ENCODE results near the gene PLCD4.

Gene PLCD4

GRCh38 chr2:218622606-218623365, 15.1 kb downstream of the PLCD4 start:
- no peak for DNase-seq

- no peak for DNase-seq
Measured at GRCh38 chr2:218623366-218623705, 15.6 kb downstream of the PLCD4 start.

- DNase-seq = no peak
Measured at GRCh38 chr2:218626369-218626768, 18.7 kb downstream of the PLCD4 start.

- DNase-seq = no peak
Measured at GRCh38 chr2:218627939-218628338, 20.2 kb downstream of the PLCD4 start.

- no peak for DNase-seq
Measured at GRCh38 chr2:218631837-218632236, 24.1 kb downstream of the PLCD4 start.

- DNase-seq = no peak
Measured at GRCh38 chr2:218635719-218636118, 28.0 kb downstream of the PLCD4 start.

- DNase-seq = no peak
Measured at GRCh38 chr2:218638372-218638771, 30.7 kb downstream of the PLCD4 start.

GRCh38 chr2:218642121-218642656, 34.5 kb downstream of the PLCD4 start:
- DNase-seq = no peak

- no peak for DNase-seq
Measured at GRCh38 chr2:218642786-218643185, 35.1 kb downstream of the PLCD4 start.

GRCh38 chr2:218643751-218644310, 36.1 kb downstream of the PLCD4 start:
- DNase-seq = no peak

GRCh38 chr2:218644721-218645120, 37.0 kb downstream of the PLCD4 start:
- DNase-seq = no peak

- no peak for DNase-seq
Measured at GRCh38 chr2:218645126-218645525, 37.4 kb downstream of the PLCD4 start.

- peak; percentile 59 for DNase-seq
Measured at GRCh38 chr2:218648088-218648786, 40.5 kb downstream of the PLCD4 start.

- no peak for DNase-seq
Measured at GRCh38 chr2:218648787-218649100, 41.0 kb downstream of the PLCD4 start.

GRCh38 chr2:218655751-218656150, 48.1 kb downstream of the PLCD4 start:
- no peak for DNase-seq

GRCh38 chr2:218658671-218659257, 51.1 kb downstream of the PLCD4 start:
- no peak for DNase-seq

GRCh38 chr2:218659258-218659987, 51.7 kb downstream of the PLCD4 start, which contains the start of the genes BCS1L and ZNF142:
Gene BCS1L (plus strand): TSS chr2:218659683. CDS start chr2:218660988, 1,305 bp downstream.
Gene ZNF142 (minus strand): TSS chr2:218659623. CDS start chr2:218656429, 3,194 bp downstream.
- DNase-seq = peak; percentile 91

GRCh38 chr2:218659988-218660358, 52.3 kb downstream of the PLCD4 start:
- no peak for DNase-seq

- DNase-seq = no peak
Measured at GRCh38 chr2:218662377-218662776, 54.7 kb downstream of the PLCD4 start.

GRCh38 chr2:218662827-218663226, 55.1 kb downstream of the PLCD4 start:
- no peak for DNase-seq

GRCh38 chr2:218663901-218664300, 56.2 kb downstream of the PLCD4 start:
- no peak for DNase-seq

- DNase-seq = no peak
Measured at GRCh38 chr2:218664653-218665052, 57.0 kb downstream of the PLCD4 start.
